ENCODE data around the gene MRPL27.

GRCh38 chr17:50370052-50370451, 2.9 kb downstream of the MRPL27 start:
- TF ChIP-seq CTCF (IDR thresholded peaks at IDR 0.05) (no peak), POLR2AphosphoS5 (IDR thresholded peaks at IDR 0.05) (no peak)

Measured in upper lobe of left lung (tissue), 4 donors.